HTR-8/SVneo (cell line): ENCODE results near the gene FAM81B.
A peak's percentile ranks its signal among the peaks of the same experiment; 100 is the strongest.

ENCODE experiments used
- DNase-seq: peaks from one replicate; pipeline ENCODE4 v3.0.0; 2011; ENCODE audit warnings: low spot score, mixed read lengths; ENCODE audit not compliant: insufficient read length
- FAIRE-seq: peaks from 2 replicates; lab custom pipeline; 2011; peaks lifted over from hg19 to GRCh38; lab: Jason Lieb, UNC

The FAM81B gene

DNA sequence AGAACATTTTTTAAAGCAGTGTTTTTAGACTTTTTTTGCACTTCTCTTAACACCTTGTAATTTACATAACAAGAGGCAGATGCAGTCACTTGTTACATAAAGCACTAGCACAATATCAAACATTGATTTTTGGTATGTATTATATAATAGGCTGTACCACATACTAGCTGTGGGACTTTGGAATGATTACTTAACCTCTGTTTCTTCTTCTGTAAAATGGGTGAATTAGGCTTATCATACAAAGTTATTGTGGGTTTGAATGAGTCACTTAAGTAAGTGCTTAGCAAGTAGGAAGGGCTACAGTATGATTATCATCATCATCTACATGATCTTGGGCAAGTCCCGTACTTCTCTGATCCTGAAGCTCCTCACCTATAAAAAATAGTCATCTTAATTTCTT, 2.1 kb downstream of the FAM81B start:
- no peak for FAIRE-seq
- no peak for DNase-seq

DNA sequence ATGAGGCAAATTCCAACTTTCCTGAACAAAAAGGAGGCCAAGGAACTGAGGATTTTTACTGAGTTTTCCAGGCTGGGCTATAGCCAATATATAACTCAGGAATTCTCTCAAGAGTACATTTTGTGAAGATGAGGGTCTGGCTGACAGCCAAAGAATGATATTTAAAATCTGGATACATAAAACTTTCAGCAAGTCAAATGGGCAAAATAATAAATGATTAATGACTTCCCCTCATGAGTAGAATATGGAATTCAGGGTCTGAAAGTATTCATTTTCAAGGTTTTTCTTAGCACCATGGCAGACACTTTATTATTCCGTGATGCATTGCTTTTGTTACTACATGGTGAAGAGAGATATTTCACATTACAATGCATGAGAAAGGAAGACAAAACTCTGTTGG, 7.8 kb downstream of the FAM81B start:
- FAIRE-seq (no peak), DNase-seq (no peak)

DNA sequence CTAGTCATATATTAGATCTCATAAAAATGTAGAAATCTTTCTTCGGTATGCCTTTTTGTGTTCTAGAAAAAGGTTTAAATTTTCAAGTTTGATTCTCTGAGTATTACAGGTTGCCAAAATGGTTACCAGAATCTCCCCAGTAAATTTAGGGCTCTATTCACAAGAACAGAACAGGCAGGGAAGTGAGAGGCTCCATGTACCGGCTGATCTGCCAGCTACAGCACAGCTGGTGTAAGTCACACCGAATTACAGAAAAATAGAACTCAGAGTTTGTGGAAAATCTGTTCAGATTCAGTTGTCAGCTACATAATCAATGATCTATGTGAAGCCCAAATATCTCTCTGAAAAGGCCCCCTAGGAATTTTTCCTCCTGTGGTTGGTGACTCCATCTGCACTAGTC, 10.5 kb downstream of the FAM81B start:
- FAIRE-seq (no peak), DNase-seq (no peak)

DNA sequence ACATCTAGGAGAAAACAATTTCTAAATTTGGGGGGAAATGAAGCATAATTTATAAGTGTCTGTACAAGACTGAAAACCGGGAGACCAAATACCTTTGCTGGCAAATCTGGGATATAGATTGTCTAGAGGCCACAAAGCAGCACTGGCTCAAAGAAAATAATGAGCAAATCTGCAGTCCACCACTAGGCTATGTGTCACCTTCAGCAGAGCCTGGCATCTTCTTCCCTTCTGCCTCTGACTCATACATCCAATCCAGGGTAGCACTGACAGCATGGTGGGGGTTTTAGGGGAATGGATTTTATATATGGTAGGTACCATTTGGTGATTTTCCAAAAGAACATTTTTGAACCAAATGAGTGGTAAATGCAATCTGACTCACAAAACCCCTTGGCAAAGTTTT, 12.8 kb downstream of the FAM81B start:
- FAIRE-seq (no peak), DNase-seq (no peak)

DNA sequence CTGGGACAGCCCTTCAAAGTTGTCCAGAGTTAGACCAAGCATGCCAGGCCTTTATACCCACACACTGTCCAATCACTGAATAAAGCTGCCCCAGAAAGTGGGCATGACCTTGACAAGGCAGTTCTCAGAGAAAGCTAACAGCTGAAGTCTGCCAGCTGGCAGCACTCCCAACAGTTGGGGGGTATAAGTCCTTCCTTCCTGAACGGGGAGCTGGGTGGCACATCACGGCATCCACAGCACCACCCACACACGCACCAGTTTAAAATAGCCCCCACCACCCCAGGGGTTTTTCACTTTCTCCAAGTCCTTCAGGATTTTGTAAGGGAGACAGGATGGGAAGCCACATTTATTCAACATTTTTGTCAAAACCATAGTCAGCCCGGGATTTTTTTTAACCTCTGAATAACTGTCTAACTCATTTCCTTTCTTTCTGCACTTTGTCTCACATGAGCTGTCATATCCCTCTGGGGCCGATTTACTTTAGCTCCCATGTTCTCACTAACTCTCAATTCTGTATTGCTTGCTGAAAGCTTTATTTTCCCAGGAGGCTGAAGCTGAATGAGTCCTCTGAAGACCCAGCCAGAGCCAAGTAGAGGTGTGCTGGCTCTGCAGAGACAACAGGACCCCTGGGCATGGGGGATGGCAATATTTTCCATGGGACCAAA, 15.4 kb downstream of the FAM81B start:
- FAIRE-seq, result no peak

DNA sequence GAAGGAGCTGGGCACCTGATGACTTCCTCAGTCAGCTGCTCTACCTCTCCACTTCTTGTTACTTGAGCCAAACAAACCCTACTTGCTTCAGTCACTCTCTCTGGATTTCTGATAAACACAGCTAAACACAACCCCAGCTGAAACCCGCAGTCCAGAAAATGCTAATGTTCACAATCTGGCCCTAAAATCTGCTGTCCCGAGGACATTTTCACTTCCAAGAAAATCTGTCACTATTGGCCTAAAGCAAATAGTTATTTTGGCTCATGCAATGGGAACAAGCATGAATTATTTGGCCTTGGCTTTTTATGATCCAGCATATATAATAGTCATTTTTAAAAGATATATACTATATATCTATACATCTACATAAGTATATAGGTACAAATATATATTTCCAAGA, 19.1 kb downstream of the FAM81B start:
- FAIRE-seq, result no peak
- no peak for DNase-seq

More for the DNA sequence above, 15.4 kb downstream of the FAM81B start:
- no peak for DNase-seq

DNA sequence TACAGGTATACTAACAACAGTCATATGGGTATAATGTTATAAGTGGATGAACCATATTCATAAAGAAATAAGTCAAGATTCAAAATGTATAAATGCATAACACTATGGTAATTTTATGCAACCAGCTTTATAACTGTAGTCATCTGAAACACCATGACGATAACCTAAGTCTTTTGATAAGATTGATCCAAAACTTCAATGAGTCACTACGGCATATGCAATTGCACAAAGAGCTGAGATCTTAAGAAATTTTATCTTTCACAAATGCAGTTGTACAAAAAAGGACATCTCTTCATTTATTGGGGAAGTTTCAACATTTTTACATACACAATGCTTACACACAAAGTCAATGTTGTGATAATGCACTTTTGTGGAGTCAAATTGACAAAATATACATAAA, 20.3 kb downstream of the FAM81B start:
- no peak for DNase-seq
- FAIRE-seq, result no peak

DNA sequence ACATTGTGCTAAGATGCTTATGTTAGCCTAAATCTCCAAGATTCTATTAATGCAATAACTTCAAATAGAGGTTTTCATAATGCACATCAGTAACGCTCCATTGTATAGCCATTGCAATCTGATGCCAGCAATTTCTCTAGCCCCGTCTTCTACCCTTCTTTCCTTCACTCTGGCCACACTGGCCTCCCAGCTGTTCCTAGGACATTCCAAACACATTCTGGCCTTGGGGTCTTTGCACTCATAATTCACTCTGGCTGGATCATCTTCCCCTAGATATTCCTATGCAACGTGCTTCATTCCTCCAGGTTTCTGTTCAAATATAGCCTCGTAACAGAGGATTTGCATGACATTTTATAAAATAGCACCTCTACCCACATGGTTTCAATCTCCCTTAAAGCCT, 23.3 kb downstream of the FAM81B start:
- DNase-seq (no peak), FAIRE-seq (no peak)

DNA sequence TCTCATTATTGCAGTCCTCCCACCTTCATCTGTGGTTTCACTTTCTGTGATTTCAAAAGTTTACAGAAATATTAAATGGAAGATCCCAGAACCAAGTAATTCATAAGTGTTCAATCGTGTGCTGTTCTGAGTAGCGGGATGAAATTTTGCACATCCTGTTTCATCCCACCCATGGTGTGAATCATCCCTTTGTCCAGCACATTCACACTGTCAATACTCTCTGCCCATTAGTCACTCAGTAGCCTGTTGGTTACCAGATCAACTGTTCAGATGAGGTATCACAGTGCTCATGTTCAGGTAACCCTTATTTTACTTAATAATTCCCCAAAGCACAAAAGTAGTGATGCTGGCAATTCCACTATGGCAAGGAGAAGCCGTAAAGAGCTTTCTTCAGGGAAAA, 26.8 kb downstream of the FAM81B start:
- no peak for FAIRE-seq

DNA sequence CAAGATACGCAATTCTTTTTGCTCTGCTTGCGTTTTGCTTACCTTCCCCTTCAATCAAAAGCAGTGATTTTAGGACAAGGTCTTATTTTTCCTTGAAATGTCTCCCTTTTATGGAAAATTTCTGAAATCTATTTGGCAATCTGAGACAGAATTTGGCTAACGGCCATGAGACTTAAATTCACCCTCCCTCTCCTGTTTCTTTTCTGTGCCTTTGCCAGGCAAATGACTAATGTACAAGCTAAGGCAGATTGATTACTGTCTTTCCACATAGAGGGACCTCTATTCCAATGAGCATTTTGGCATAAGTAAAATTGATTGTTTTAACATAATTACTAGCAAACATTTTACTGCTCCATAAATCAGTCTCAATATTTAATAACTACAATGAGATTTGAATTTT, 31.7 kb downstream of the FAM81B start:
- FAIRE-seq (no peak), DNase-seq (no peak)

More for the DNA sequence above, 26.8 kb downstream of the FAM81B start:
- DNase-seq, result no peak

DNA sequence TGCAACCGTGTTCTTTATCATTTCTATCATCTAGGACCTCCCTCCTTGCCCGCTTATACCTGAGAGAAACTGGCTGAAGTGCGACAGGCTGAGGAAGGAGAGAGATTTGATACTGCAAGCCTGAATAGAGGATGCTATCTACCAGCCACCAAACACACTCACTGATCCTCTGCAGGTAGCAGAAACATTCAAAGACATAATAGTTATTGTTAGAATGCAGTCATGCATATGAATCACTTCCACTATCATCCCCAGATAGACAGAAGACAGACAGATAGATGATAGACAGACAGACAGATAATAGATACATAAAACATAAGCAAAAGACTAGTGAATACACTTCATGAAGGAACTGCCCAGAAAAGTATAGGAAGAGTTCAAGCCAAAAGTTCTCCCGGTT, 32.9 kb downstream of the FAM81B start:
- no peak for DNase-seq
- no peak for FAIRE-seq

DNA sequence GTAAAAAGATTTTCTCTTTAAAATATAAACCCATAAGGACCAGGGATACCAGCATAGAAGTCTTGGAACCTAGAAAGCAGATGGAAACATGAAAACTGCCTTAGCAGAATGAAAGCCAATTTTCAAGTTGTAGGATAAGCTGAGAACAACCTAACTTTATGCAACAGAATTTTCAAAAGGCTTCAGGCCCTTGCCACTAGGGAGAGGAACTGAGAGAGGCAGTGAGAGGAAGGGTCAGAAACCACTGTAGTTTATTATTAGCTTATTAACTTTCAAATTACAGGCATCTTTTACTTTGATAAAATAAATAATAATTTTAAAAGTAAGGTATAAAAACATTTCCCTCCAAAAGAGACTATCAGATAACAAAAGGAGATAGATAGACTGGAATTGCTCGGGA, 33.4 kb downstream of the FAM81B start:
- FAIRE-seq (no peak), DNase-seq (no peak)

DNA sequence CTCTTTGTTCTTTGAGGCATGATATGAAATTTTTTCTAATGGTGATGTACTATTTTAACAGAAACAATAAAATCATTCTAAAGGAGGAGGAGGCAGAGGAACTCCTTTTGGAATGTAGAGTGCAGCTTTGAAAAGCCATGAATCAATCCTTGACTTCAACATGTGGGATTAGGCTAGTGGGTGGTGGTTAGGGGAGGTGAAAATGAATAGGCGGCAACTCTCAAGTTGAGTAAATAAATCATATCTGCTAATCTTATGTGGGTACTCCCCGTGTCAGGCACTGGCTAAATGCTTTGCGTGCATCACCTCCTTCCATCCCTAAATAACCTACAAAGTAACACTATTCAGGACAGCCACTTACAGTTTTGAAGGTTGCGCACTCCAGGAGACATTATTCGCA, 35.1 kb downstream of the FAM81B start:
- DNase-seq (no peak), FAIRE-seq (no peak)

DNA sequence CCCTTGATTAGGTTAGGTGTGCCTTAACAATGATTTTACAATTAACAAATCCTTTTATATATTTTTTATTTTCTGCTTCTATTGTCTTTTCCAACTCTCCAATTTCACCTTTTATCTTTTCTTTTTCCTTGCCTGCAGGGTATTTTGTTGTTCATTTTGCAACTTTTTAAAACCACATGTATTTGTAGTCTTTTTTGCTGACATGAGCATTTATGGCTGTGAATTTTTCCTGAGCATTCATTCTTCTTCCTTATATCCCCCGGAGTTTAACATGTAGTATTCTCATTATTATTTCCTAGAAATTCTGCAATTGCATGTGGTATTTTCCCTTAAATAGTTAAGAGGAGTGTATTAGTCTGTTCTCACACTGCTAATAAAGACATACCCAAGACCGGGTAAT, 41.6 kb downstream of the FAM81B start:
- no peak for FAIRE-seq
- DNase-seq, result no peak

DNA sequence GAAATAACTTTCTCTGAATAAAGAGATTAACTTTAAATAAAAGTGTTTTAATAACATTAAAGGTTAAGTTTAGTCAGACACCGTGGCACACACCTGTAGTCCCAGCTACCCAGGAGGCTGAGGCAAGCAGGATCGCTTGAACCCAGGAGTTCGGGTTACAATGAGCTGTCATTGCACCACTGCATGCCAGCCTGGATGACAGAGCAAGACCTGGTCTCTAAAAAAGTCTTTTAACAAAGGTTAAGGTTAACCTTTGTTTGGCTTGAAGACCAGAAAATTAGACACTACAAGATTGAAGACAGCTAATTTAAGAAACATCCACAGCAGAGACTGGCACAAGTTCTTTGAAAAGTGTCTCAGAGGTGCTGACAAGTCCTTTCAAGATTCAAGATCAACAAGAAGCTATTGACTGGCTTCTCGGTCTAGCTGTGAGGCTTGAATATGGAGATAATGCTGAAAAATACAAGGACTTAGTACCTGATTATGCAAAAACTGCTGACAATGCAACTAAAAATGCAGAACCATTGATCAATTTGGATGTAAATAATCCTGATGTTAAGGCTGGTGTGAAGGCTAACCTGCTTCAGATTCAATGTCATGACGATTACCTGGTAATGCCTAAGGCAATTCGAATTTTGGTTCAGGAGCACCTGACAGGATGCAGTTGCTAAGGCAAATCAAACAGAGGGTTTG, 48.8 kb downstream of the FAM81B start:
- DNase-seq, result no peak
- no peak for FAIRE-seq

DNA sequence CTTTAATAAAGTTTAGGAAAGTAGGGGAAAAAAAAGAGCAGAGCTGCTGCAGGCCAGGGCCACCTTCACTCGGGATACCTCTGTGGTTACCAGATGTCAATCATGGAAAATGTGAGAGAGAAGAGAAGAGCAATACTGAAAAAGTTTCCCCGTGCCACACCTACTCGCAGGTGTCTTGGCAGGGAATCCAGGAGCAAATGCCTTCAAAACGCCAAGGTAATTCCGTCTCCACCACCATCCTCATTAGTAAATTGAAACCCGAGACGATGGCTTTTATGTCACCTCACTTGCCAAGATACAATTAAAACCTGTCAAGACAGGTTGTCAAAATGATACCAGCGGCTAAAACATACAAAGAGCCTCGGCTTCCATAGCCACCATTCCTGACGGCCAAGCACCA, 49.7 kb downstream of the FAM81B start:
- no peak for DNase-seq
- FAIRE-seq, result no peak

DNA sequence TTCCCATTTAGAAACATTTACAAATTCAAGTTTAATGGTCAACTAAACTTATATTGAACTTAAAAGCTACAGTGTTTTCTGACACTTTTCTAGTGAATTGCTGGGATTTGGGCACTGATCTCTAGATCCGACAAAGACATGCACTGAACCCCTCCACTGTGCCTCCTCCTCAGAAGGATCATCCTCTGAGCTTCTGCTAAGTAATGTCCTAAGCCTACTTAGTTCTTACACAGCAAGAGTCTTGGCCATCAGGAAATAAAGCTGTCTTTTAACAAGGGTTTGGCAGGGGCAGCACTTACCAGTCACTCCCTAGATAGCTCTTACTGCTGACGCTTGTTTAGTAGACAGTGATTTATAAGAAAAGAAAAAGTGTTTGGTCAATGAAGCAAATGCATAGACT, 50.5 kb downstream of the FAM81B start:
- FAIRE-seq, result no peak

DNA sequence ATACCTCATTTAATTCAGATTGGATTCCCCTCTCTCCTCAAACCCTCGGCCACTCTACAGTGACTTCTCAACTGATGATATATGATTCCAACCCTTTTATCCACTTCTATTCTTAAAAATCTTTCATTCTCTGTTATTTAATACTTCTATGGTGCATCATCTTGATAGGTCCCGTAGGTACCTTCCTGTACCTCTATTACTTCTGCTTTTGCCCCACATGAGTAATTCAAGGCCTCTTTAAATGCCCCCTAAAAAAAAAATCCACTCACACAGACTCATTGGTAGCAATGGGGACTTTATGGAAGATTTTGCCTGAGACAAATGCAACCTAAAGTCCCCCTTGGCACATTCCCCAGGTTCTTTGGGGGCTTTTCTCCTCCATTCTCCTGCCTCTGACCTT, 54.3 kb downstream of the FAM81B start:
- FAIRE-seq (no peak), DNase-seq (no peak)

More for the DNA sequence above, 50.5 kb downstream of the FAM81B start:
- no peak for DNase-seq

DNA sequence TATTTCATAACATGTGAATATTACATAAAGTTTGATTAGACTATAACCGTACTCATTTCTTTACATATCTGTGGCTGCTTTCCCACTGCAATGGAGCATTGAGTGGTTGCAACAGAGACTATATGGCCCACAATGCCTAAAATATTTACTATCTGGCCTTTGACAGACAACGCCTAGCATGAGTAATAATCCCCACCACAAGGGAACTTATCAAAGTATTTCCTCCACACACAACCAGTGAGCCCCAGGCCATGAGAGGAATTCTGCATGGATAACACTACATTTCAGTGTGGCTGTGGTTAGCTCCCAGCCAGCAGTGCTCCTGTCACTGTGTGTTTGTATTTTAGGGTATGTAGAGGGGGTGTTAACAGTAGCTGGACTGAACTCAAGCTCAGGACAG, 54.8 kb downstream of the FAM81B start:
- peak; percentile 22 for DNase-seq
- peak; percentile 66 for FAIRE-seq

DNA sequence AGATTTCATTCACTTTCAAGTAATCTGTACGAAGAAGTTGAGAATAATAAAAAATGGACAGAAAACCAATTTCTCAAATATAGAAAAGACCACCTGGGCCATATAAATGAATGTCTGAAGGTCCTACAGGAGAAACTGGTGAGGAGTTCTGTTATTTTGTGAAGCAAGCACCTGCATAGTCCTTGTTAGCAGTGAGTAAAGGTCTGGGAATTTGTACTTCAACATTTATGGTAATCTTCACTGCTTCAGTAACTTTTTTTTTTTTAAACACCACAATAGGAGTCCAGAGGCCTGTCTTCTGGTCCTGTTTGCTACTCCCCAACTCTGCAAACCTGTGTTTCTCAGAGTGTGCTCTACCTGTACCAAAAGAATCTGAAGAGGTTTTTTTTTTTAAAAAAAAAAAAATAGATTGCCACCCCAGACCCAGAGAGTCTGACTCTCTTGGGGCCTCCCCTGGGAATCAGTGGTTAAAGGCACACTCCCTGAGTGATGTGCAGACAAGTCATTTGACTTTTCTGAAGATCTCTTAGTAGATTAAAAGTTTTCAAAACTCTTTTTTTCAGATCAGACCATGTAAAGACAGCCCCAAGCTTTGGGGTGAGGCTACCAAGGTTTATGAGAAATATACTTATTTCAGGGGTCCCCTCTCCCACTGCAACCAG, 55.5 kb downstream of the FAM81B start:
- DNase-seq, result no peak
- no peak for FAIRE-seq

DNA sequence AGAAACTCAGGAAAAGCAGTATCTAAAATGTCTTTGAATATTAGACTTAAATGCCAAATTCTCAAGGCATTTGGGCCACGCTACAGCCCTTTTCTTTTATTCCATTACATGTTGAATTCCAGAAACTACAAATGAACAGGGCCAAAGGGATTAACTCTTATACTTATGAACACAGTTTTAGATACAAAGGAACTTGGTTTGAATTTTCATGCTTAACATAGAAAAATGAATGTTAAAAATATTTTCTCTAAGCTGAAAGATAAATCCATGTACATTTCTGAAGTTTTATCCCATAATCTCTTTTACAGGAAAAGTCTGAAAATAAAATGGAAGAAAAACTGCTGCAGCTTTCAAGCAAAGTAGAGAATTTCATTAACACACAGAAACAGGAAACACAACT, 56.8 kb downstream of the FAM81B start:
- FAIRE-seq (no peak), DNase-seq (no peak)

DNA sequence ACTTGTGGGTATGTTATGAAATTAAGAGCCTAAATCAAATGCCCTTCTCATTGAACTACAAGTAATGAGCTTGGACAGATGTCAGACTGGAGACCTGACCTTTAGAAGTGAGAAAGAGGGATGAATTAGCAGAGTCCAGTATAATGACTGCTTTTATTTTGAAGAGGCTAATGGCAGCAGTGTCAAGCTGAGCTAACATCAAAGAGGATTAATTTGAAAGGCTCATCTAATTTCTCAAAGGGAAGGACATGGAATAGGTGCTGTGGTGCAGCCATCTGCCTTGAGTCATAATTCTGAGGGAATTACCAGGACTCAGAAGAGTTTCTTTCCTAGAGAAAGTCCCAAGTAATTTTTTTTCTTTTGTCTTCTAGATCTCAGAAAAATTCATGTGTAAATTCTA, 57.6 kb downstream of the FAM81B start:
- DNase-seq (no peak), FAIRE-seq (no peak)
